ENCODE results near the gene RIMOC1. TPM values are rescaled to one million over a fixed set of nuclear protein-coding genes. Genes with fewer than 3 reads are reported as not detected.

RIMOC1 gene, protein sequence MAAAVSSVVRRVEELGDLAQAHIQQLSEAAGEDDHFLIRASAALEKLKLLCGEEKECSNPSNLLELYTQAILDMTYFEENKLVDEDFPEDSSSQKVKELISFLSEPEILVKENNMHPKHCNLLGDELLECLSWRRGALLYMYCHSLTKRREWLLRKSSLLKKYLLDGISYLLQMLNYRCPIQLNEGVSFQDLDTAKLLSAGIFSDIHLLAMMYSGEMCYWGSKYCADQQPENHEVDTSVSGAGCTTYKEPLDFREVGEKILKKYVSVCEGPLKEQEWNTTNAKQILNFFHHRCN
- total RNA-seq (10 to 100 TPM; 12.2 to 35.7 (median 25.9) TPM), polyA plus RNA-seq (10 to 100 TPM; 10.7 to 17.6 TPM)
- long read RNA-seq, donor 1, full-length matches to known transcripts = 2 of 3 reads
- long read RNA-seq, donor 1, partial matches to known transcripts = 1 of 3 reads
- long read RNA-seq, donor 1, other reads (novel, unspliced or antisense) = 0 of 3 reads
- long read RNA-seq, donor 2, full-length matches to known transcripts = 5 of 5 reads
- long read RNA-seq, donor 2, partial matches to known transcripts = 0 of 5 reads
- long read RNA-seq, donor 2, other reads (novel, unspliced or antisense) = 0 of 5 reads
- long read RNA-seq, donor 3, full-length matches to known transcripts = 10 of 14 reads
- long read RNA-seq, donor 3, partial matches to known transcripts = 1 of 14 reads
- long read RNA-seq, donor 3, other reads (novel, unspliced or antisense) = 3 of 14 reads

- peak; percentile 98 to 99 (median 98) for DNase-seq
- peak within 1 kb of the TSS; percentile 84 to 94 for H3K27ac ChIP-seq
- no peaks in the 10 kb centered on the region for H3K9me3 ChIP-seq
- peaks cover 2% of the 10 kb centered on the region for H3K4me1 ChIP-seq (ENCODE audit: insufficient read depth)
- intact Hi-C loops (cut with DNase I) = no loop called here
- peak within 1 kb of the TSS; percentile 86 for H3K4me3 ChIP-seq
- TF ChIP-seq EP300 (IDR thresholded peaks at IDR 0.05) (no peak), POLR2A (IDR thresholded peaks at IDR 0.05) (peak; percentile 94)
- TF ChIP-seq, protein P1, sequence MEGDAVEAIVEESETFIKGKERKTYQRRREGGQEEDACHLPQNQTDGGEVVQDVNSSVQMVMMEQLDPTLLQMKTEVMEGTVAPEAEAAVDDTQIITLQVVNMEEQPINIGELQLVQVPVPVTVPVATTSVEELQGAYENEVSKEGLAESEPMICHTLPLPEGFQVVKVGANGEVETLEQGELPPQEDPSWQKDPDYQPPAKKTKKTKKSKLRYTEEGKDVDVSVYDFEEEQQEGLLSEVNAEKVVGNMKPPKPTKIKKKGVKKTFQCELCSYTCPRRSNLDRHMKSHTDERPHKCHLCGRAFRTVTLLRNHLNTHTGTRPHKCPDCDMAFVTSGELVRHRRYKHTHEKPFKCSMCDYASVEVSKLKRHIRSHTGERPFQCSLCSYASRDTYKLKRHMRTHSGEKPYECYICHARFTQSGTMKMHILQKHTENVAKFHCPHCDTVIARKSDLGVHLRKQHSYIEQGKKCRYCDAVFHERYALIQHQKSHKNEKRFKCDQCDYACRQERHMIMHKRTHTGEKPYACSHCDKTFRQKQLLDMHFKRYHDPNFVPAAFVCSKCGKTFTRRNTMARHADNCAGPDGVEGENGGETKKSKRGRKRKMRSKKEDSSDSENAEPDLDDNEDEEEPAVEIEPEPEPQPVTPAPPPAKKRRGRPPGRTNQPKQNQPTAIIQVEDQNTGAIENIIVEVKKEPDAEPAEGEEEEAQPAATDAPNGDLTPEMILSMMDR (IDR thresholded peaks at IDR 0.05) = no peak
- H3K27me3 ChIP-seq = no peaks in the 10 kb centered on the region
- 0 to 1% (median 1%) methylated on average over 52 to 55 of the region's 55 CpGs for WGBS, 3 donors
- no peaks in the 10 kb centered on the region for H3K36me3 ChIP-seq
Measured at GRCh38 chr5:41903892-41904799, at the start of gene RIMOC1. Gene RIMOC1 (plus strand): TSS chr5:41904344. CDS start chr5:41904368, 24 bp downstream.

- intact Hi-C loops (cut with DNase I) = loop anchor here in 1 of 4 donors (10.0 kb wide), 1 partner anchor 1028 kb away; no protein-coding TSS in a partner anchor
Measured at GRCh38 chr5:41856644-41857491, 47.3 kb upstream of the RIMOC1 start.

GRCh38 chr5:41857989-41858388, 46.2 kb upstream of the RIMOC1 start:
- intact Hi-C loops (cut with DNase I) = loop anchor here in 1 of 4 donors (10.0 kb wide), 1 partner anchor 1027 kb away; no protein-coding TSS in a partner anchor
- Histone ChIP-seq H3K36me3 (no peaks in the 10 kb centered on the region), H3K27ac (no peak overlapping the region), H3K4me3 (no peak overlapping the region), H3K9me3 (no peaks in the 10 kb centered on the region), H3K27me3 (no peaks in the 10 kb centered on the region), H3K4me1 (ENCODE audit: insufficient read depth) (no peaks in the 10 kb centered on the region)
- DNase-seq = no peak
- 90 to 97% (median 93%) methylated on average over 1 of the region's 1 CpG for WGBS, 3 donors
- TF ChIP-seq EP300 (IDR thresholded peaks at IDR 0.05) = no peak
- TF ChIP-seq, protein P1 (IDR thresholded peaks at IDR 0.05) = no peak

More at GRCh38 chr5:41856644-41857491, 47.3 kb upstream of the RIMOC1 start:
- no peaks in the 10 kb centered on the region for H3K36me3 ChIP-seq
- no peaks in the 10 kb centered on the region for H3K4me1 ChIP-seq (ENCODE audit: insufficient read depth)
- peak in 4 of 5 donors; percentile 29 to 59 (median 33) for DNase-seq
- H3K9me3 ChIP-seq = no peaks in the 10 kb centered on the region
- H3K27me3 ChIP-seq = no peaks in the 10 kb centered on the region
- H3K4me3 ChIP-seq = no peak overlapping the region
- no peak overlapping the region for H3K27ac ChIP-seq
- 42 to 46% (median 42%) methylated on average over 5 of the region's 5 CpGs for WGBS, 3 donors
- TF ChIP-seq, protein P1 (IDR thresholded peaks at IDR 0.05) = peak; percentile 54 to 65 (median 64)
- no peak for TF ChIP-seq EP300 (IDR thresholded peaks at IDR 0.05)
